Measurements from ENCODE around the gene ARHGAP6.

ARHGAP6 gene

DNA sequence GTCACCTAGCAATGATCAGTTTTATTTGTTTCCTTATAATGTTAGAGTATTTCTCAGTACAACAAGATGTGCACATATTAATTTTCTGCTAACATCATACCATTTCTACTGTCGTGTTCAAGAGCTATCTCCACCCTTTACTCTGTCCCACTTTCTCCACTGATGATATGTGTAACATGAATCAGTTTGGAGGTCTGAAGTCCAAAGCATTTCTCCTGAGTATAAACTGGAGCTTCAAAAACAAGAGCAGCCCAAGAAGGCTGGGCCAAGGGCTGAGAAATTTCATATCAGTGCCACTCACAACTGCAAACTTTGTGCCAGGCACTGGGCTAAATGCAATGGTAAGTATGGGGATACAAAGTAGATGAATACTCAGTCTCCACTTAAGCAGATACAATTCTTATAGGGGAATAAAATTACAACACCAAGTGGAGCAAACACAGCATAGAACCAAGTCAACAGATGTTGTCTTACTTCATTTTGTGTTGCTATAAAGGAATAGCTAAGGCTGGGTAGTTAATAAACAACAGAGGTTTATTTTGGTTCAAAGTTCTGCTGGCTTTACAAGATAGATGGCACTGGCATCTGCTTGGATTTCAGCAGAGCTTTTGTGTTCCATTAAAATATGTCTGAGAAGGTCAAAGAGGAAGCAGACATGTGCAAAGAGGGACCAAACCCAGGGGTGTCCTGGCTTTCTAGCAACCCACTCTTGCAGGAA, 328.3 kb downstream of the ARHGAP6 start:
- no peak overlapping the region for H3K27ac ChIP-seq
- DNase-seq (ENCODE audit: low read depth, low spot score) = no peak

DNA sequence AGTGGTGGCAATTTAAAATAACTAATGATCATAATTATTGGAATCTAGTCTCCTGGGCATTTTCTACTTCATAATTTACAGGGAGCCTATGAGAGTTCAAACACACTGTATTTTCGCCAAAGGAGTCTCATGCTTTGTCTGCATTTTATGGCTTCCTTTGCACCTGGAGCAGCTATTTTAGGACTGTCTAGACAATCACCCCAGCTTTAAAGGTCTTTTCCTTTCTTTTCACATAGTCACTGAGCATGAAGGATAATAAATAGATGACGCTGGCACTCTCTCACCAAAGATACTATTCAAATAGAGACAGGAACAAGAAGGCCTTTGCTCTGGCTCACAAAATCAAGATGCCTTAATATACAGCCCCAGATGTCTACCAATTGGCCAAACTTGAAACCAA, 329.5 kb downstream of the ARHGAP6 start:
- DNase-seq (ENCODE audit: low read depth, low spot score) = no peak
- H3K27ac ChIP-seq = no peak overlapping the region

DNA sequence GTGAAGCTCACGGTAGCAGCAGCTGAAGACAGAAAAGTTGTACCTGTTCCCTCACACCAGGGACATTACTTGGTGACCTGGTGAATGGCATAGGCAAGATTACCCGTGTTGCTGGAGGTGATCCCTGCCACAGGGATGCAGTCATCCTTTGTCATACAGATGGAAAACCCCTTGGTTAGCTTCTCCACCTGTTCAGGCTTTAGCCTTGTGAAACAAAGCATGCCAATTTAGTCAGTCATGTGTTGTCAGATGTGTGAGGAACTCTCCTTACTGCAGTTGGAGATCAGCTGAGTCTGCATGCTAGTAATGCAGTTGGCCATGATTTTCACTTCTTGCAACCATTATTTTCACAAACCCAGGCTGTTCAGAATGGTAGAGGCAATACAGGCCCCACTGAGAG, 331.6 kb downstream of the ARHGAP6 start:
- no peak for DNase-seq (ENCODE audit: low read depth, low spot score)
- no peak overlapping the region for H3K27ac ChIP-seq

DNA sequence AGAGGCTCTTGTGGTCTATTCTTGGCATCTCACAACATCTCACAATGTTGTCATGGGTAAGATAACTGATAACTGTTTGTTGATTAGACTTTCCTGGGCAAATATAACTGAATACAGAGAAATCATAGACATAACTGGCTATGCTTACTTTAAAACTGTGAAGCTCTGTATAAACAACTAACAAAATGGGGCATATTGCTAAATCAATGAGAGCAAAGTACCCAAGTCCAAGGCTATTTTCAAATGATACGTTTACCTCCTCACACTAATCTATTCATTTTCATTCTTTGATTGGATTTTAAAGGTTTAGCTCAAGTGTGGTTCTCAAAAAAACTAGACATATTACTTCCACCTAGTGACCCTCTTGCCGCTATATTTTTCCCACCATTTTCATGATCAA, 333.9 kb downstream of the ARHGAP6 start:
- no peak for DNase-seq (ENCODE audit: low read depth, low spot score)
- H3K27ac ChIP-seq = no peak overlapping the region

DNA sequence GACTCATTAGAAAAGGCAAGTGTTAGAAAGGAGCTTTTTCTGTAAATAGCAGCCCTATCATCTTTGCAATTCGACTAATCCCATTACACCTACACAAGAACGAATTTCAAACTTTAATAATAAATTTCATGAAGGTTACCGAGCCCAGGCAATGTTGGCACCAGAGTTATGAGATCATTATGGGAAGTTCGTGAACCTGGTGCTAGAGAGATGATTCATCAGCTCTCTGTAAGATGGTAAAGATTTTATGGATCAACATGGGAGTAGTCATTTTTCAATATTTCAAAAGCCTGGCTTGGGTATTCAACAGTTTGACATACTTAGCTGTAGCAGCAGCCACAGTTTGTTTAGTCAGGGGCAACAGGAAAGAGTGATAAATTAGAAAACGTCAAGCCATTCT, 336.7 kb downstream of the ARHGAP6 start:
- H3K27ac ChIP-seq = no peak overlapping the region
- no peak for DNase-seq (ENCODE audit: low read depth, low spot score)

DNA sequence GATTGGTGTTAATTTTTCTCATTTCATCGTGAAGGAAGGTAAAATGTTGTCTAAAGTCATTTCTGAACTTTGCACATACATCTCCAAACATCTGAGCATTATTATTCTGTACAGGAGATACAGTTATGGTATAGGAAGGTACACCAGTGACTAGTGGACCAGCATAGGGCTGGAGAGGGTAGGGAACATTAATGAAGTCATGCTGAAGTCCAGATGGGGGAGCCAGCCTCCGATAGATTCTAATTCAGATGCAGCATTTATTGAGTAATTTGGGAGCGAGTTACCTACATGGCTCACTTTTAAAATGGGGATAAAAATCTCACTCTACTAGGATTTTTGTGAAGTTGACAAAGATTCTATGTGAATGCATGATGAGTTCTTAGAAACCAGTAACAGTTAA, 337.6 kb downstream of the ARHGAP6 start:
- DNase-seq (ENCODE audit: low read depth, low spot score) = no peak
- no peak overlapping the region for H3K27ac ChIP-seq

DNA sequence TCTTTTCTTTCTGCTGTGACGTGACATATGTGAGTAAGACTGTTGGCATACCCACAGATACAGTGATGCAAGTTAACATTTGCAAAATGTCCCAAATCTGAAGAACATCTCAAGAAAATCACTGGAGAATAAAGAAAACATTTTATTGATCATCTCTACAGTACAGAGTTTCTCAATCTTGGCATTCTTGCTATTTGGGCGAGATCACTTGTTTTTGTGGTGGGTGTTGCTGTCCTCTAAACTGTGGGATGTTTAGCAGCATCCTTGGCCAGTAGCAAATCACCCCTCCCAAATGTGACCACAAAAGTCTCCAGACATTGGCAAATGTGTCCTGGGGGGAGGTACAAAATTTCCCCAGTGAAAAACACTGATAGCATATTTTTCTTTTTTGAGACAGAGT, 343.7 kb downstream of the ARHGAP6 start:
- H3K27ac ChIP-seq = no peak overlapping the region
- DNase-seq (ENCODE audit: low read depth, low spot score) = no peak

DNA sequence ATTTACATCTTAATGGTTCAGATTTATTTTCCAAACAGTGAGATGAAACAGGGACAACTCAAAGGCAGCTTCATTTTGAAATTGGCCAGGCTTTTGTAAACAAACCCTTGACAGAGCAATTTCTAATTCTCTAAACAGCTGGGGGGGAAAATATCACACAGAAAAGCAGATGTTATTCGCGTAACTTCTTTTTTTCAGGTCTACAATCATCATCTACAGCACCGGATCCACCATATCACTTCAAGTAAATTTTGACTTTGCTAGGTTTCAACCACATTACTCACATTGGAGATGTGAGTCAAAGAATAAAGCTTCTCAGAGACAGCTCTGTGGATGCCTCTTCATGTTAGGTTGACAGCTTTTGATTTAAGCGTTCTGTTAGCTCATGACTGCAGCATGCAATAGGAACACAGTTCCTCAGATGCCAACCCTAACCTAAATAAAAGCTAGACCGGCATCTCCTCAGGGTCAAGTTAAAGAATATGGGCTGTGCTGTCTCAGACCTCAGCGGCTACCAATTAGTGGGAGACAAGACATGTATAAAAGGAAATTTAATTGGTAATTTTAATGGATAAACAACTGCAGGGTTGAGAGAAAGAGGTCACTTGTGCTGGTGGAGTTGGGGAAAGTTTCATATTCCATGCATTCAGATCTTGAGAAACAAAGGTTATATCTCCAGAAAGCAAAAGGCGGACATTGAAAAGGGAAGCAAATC, 345.8 kb downstream of the ARHGAP6 start:
- DNase-seq (ENCODE audit: low read depth, low spot score) = no peak
- H3K27ac ChIP-seq = no peak overlapping the region

DNA sequence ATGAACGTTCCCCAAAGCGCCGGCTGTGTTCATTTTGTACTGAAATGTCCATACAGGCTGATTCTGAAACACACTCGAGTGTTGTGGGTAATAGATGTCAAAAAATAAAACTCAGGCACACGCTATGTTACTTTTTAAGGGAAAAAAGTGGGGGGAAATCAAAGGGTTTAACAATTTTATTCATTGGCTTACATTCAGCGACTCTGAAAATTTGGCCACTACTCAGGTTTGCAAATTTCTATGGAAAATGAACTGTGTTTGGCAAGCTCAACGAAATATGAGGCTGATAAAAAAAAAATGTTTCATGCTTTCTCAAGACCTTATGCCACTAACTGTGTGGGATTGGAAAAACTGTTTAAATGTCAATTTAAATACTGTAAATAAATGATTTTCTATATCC, 354.0 kb downstream of the ARHGAP6 start:
- DNase-seq (ENCODE audit: low read depth, low spot score) = no peak
- H3K27ac ChIP-seq = no peak overlapping the region

DNA sequence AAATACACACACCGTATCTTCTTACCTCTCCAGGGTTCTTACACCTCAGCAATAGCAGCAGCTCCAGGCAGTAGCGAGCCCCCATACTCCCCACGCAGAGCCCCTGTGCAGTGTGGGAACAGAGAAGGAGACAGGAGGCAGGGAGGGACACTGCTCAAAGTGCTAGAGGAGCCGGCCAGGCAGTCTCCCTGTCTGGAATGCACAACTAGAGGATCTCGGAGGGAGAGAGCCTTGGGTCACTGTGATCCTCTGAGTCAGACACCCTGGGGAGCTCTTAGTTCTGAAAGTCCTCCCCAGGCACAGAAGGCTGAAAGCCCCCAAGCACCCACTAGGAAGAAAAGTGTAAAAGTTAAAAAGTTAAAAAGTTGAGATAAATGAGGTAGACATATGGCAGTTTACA, 356.5 kb downstream of the ARHGAP6 start:
- H3K27ac ChIP-seq = no peak overlapping the region
- no peak for DNase-seq (ENCODE audit: low read depth, low spot score)

DNA sequence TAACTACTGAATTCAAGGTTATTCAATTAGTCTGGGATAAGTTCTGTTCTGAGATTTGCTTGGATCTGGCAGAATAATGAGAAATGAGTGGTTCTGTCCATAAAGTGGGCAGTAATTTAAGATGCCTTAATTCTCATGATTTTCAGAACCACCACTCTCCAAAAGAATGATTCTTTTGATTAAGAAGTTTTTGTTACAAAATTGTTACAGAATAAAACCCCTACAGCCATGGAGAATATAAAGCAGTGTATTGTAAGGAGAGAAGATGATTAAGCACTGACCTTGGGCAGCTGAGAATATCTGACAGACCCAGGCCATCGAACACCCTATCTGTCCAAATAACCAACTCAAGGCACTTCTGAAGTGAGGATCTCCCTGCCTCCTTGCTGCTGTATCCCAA, 360.1 kb downstream of the ARHGAP6 start:
- H3K27ac ChIP-seq = no peak overlapping the region
- no peak for DNase-seq (ENCODE audit: low read depth, low spot score)

DNA sequence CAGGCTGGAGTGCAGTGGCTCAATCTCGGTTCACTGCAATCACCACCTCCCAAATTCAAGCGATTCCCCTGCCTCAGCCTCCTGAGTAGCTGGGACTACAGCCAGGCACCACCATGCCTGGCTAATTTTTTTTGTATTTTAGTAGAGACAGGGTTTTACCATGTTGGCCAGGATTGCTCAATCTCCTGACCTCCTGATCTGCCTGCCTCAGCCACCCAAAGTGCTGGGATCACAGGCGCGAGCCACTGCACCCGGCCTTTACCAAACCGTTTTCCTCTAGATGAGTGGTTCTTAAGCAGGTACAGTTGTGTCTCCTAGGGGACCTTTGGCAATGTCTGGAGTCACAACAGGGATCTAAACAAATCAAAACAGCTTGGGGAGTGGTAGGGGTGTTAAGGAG, 360.9 kb downstream of the ARHGAP6 start:
- no peak for DNase-seq (ENCODE audit: low read depth, low spot score)
- H3K27ac ChIP-seq = no peak overlapping the region

DNA sequence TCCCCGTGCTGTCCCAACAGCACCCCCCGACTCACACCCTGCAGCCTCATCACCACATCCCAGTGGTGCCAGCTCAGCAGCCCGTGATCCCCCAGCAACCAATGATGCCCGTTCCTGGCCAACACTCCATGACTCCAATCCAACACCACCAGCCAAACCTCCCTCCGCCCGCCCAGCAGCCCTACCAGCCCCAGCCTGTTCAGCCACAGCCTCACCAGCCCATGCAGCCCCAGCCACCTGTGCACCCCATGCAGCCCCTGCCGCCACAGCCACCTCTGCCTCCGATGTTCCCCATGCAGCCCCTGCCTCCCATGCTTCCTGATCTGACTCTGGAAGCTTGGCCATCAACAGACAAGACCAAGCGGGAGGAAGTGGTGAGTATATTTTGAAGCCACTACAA, 367.1 kb downstream of the ARHGAP6 start:
- H3K27ac ChIP-seq = no peak overlapping the region
- no peak for DNase-seq (ENCODE audit: low read depth, low spot score)

DNA sequence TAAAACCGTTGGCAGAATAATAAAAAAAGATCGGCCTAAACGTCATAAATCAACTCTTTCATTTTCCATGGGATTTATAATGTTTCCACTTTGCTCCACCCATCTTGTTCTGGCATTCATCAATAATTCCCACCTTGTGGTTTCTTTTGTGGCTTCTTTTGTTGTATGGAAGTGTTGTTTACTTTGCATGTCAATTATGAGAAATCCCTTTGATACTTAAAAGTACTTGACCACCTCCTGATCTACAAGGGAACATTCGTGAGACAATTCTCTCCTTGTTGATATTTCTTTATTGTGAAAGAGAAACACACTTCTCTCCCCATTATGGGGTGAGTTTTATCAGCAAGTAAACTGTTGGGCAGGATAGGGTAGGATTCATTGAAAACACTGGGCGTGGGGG, 369.7 kb downstream of the ARHGAP6 start:
- DNase-seq (ENCODE audit: low read depth, low spot score) = no peak
- H3K27ac ChIP-seq = no peak overlapping the region

DNA sequence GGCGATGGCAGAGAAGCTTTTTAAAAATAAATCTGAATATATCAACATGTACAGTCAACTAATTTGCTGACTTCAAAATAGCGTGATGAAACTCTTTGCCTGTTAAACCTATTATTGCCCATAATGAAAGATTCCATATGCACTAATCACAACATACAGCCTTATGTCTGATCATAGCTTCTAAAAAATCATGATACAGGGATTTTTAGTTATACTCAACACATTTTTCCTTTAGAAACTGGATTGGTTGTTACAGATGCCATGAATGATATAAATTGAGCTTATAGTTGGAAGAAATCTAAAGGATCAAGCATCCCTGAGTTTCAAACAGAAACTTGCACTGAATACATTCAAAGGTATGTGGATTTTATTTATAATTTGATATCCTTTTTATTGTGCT, 372.6 kb downstream of the ARHGAP6 start, which contains the start of gene AMELX:
AMELX (plus strand) TSS at position 301 of the 400 bp plus-strand sequence. CDS start 1,376 bp downstream, outside the sequence.
- DNase-seq (ENCODE audit: low read depth, low spot score) = no peak
- no peak within 1 kb of the TSS for H3K27ac ChIP-seq

DNA sequence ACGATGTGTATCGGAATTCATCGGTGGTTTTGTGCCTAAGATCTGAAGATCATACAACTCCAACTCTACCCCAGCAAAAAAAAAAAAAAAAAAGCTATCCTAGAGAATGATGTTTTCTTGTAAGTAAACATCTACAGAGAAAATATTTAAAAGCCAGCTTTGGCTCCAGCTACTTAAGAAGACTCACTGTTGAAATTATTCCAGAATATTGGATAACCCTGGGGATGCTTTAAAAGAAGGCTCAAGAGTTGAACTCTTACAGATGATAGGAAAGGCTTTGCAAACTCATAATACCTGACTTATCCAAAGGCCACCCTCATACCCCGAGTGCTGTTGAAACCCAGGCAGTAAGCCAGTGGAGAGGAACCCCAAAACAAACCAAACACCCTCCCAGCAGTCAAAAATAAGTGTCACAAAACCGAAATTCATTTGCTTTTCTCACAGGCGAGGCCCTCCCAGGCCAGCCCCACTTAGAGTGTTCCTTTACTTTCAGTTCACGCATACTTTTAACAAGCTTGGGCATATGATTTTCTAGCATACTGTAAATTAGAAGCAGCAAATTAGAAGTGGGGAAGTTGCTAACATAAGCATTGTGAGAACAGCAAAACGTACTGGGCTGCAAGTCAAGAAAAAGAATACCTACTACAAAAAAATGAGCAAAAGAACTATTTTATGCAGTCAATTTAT, 375.2 kb downstream of the ARHGAP6 start:
- DNase-seq (ENCODE audit: low read depth, low spot score) = no peak
- no peak overlapping the region for H3K27ac ChIP-seq

DNA sequence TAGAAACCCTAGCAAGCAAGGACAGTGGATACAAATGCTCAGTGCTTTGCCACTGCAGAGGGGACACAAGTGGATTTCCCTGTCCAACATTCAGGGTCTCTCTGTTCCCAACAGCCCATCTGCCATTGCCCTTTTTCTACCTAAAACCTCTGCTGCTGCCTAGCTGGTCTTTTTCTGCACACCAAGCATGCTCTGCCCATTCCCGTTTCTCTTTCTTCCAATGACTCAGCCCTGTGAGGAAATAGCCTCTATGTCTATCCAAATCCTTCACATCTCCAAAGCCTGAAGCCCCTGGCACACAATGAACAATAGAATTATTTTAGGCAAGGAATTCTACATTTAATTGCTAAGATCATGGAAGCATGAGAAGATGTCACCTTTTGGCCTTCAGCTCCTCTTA, 378.2 kb downstream of the ARHGAP6 start:
- DNase-seq (ENCODE audit: low read depth, low spot score) = no peak
- H3K27ac ChIP-seq = no peak overlapping the region

DNA sequence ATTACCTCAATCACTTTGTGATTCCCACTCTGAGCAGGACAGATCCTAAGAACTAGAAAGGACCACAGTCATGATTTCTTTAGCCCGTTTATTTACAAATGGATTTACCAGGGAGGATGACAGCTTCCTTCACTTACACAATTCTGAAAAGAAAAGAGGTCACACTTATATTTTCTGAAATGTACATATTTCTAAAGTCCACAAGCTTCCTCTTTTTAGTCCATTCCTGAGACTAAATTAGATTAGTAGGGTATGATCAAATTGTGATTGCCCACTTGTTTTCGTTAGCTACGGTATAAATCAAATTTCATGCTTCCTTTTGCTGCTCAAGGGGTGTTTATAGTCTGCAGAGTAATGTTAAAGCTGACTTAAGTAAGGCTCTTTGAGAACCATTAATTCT, 380.1 kb downstream of the ARHGAP6 start:
- no peak for DNase-seq (ENCODE audit: low read depth, low spot score)
- no peak overlapping the region for H3K27ac ChIP-seq

DNA sequence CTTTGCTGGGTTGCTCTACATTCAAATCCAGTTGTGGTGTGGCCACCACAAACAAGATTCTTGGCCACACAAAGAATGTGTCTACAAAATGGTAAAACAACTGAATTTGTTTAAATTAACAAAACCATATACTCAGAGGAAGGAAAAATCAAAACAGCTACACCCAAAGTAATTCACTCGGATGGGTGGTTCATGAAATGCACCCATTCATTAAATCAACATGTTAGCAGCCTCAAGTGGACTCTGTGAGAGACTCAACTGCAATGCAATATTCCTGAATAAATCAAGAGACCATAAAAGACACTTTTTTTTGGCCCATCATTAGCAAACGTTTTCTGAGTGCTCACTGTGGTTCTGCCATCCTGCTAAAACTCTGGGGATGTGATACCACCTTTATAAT, 383.7 kb downstream of the ARHGAP6 start:
- no peak for DNase-seq (ENCODE audit: low read depth, low spot score)
- no peak overlapping the region for H3K27ac ChIP-seq

DNA sequence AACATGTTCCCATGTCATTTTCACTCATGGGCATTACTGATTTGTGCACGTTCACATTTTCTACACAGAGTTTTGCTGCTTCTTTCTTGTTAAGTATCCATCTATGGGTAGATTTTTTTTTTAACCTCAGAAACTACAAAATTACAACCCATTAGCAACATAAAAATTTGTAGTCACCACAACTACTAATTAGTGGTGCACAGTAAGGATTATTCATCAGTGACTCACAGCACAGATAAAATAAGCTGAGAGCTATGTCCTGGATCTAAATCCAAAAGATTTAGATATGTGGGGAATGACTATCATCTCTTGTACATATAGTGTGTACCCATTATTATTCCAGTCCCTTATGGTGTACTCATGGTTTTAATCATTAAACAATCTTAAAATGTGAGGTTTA, 392.2 kb downstream of the ARHGAP6 start:
- no peak for DNase-seq (ENCODE audit: low read depth, low spot score)
- no peak overlapping the region for H3K27ac ChIP-seq

DNA sequence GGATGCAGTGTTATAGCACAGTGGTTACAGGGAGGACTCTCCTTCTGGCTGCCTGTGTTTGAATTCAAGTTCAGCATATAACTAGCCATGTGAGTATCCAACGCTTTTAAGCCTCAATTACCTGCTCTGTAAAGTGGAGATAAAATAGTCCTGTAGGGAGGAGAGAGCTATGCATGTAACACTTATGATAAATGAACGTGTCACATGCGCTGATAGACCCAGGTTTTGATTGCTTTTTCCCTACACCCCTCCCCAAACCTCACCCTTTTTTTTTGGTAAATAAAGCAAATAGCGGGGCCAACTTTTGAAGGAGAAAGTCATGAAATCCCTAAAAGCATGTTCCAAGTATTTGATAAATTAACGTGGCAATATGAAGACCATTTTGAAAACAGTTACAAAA, 392.9 kb downstream of the ARHGAP6 start:
- no peak for DNase-seq (ENCODE audit: low read depth, low spot score)
- no peak overlapping the region for H3K27ac ChIP-seq
